ENCODE measurements around the gene PIK3R6.
"Not testable (repeated sequence)": the region's sequence is repeated elsewhere in the genome, so short reads cannot be mapped to it uniquely, and the experiment has no call there.

PIK3R6 gene

DNA sequence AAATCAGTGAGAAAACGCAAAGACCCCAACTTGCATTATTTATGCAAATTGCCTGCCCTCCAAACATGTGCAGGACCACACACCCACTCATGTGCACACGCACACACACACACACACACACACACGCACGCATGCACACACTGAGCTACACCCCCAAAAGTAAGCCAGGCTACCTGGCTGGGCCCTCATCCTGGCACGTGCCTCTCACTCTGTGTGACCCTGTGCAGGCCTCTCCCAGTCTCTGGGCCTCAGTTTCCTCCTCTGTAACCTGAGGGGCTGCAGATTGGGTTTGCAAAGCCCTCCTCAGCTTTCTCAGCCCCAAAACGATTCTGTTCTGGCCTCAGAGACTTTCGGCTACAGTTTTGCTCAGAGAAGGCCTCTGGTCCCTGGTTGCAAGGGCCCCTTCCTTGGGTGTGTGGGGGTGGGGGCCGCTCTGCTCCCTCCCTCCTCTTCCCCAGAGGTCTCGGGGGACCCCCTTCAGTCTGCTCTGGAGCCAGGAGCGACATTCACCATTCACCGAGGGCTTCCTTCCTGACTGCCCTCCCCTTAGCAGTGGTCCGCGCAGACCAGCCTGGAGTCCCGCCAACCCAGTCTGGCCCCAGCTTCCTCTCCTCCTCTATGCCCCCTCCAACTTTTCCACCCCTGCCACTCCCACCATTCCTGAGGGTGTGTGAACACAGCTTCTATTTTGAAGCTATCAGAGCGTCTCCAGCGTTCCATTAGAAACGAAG, 5.4 kb upstream of the PIK3R6 start:
- no peak for DNase-seq

DNA sequence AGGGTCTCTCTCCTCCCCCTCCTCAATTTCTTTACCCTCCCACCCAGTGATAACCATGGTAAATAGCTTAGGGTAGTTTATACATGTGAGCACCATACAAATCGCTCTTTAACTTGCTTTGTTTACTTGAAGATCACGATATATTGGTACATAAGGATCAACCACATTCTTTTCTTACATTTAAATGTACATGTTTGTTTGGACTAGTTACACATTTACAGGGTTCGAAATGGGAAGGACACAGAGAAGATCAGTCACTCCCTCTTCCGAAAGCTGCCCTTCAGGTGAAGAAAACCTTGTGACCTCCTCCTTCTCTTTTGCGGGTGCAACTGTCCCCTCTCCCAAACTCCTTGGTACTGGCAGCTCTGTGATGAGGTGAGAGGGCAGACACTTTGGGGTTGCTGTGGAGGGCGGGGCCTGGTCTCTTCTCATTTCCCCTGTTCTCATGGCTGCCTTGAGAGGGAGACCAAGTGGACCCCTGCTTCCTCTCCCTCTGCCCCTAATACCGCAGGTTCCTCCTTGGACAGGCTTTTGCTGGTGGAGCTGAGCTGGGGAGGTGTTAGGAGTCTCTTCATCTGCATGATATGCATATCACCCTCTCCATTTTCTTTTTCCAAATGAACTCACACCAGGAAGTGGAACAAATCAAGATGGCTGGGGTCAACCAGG, 4.7 kb upstream of the PIK3R6 start:
- DNase-seq: no peak

DNA sequence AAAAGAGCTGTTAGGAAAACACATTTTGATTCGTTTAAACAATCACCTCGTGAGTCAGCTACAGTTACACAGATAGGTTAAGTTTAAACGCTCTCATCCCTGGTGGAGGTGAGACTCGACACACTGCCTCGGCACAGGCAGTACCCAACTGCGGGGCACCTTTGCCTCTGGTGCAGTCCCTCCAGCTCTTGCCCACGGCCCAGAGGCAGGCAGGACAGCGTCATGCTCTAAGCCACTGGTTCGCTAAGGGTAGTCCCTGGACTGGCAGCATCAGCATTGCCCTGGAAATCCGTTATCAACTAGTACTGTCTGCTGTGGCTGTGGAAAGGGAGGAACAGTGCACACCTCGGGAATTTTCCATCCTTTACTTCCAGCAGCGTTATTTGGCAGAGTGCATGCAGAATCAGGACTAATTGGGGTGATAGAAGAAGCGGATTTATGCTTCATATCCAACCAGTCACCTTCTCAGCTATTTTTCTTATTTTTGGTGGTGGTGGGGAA, 3.7 kb upstream of the PIK3R6 start:
- no peak for DNase-seq

GRCh38 chr17:8870406-8871040, 3.0 kb upstream of the PIK3R6 start:
- DNase-seq: no peak

- no peak for DNase-seq
These were observed 1.8 kb upstream of the PIK3R6 start for GRCh38 chr17:8869114-8869815.

GRCh38 chr17:8868529-8868951, 1.1 kb upstream of the PIK3R6 start:
- DNase-seq: no peak

GRCh38 chr17:8868092-8868491, 618 bp upstream of the PIK3R6 start:
- no peak for DNase-seq

DNA sequence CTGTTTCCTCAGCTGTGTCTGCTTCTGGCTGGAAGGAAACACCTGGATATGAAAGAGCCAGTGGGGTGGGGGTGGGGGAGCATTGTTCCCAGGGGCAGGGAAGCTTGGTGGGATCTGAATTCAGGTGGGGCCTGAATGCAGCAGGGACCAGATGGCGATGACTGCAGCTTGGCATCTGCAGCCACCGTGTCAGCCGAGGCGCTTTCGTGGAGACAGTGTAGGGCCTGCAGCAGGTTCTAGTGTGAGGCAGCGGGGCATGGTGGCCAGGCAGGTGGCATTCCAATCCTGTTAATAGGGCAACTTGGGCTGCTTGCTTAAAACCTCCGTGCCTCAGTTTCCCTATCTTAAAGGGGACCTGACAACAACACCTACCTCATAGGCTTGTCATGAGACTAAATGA, 1.7 kb downstream of the PIK3R6 start:
- no peak for DNase-seq

GRCh38 chr17:8865385-8865784, 2.1 kb downstream of the PIK3R6 start:
- DNase-seq: no peak

DNA sequence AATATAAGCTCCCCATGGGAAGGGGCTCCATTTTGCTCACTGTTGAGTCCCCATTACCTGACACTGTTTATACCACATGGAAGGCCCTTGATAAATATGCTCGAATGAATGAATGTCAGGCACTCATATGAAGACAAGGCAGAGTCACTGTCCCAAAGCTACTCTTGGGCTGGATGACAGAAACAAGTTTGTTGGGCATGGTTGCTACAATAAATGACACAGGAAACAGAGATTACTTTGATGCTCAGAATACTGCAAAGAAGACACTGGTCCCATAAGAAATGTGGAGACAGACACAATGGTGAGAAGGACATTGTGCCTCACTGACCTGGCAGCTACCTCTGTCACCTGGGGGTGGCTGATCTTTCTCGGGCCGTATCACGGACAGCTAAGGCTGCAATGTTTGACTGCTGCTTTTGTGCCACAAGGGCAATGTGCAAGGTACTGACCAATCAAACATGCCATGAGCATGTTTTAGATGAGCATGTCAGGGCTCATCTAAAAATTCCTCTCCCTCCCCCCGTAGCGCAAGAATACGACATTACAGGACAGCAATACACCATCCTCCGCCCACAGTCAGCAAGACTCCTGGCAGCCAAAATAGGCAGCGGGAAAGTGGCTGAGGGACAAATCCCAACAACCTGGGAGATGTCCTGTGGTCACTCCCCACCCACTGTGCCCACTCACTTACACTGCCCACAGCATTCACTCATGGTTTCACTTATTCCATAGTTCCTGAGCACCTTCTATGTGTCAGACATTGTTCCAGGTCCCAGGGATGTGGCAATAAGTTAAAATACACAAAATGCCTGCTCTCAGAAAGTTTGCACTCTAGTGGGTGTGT, 5.0 kb downstream of the PIK3R6 start:
- DNase-seq: no peak

- DNase-seq: no peak
These were observed 5.8 kb downstream of the PIK3R6 start for GRCh38 chr17:8861495-8862181.

DNA sequence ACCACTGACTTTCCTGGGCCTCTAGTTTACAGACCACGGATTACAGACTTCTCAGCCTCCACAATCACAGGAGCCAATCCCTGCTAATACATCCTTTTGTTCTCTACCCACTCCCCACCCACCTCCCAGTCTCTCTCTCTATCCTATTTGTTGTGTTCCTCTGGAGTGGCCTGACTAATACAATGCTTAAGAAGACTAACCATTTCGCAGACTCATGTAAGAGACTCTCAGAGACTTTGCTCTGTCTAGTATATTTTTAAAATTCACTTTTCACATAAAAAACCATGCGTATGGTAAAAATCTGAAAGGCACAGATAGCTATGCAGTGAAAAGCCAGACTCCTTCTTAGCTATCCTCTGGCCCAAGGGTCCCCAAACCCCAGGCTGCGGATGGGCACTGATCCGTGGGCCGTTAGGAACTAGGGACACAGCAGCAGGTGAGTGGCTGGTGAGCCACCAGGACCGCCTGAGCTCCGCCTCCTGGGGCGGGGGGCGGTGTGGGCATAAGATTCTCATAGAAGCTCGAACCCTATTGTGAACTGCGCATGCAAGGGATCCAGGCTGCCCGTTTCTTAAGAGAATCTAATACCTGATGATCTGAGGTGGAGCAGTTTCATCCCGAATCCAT, 7.6 kb downstream of the PIK3R6 start:
- DNase-seq: no peak

GRCh38 chr17:8859027-8859803, 8.3 kb downstream of the PIK3R6 start:
- DNase-seq: no peak

DNA sequence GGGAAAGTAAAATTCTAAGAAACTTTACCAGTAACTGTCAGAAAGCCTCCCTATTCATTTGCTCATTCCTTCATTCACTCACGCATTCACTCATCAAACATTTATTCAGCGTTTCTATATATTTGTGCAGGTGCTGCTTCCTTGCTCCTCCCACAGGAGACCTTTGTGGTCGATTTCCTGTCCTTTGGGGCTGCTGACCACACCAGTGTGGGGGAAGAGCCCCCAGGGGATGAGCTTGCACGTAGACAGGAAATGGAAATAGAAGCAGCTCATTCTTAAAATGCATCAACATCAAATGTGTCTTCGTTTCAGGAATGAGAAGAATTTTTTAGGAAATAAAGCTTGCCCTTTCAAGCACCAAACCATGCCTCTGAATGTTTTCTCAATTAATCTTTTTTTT, 9.6 kb downstream of the PIK3R6 start:
- no peak for DNase-seq

DNA sequence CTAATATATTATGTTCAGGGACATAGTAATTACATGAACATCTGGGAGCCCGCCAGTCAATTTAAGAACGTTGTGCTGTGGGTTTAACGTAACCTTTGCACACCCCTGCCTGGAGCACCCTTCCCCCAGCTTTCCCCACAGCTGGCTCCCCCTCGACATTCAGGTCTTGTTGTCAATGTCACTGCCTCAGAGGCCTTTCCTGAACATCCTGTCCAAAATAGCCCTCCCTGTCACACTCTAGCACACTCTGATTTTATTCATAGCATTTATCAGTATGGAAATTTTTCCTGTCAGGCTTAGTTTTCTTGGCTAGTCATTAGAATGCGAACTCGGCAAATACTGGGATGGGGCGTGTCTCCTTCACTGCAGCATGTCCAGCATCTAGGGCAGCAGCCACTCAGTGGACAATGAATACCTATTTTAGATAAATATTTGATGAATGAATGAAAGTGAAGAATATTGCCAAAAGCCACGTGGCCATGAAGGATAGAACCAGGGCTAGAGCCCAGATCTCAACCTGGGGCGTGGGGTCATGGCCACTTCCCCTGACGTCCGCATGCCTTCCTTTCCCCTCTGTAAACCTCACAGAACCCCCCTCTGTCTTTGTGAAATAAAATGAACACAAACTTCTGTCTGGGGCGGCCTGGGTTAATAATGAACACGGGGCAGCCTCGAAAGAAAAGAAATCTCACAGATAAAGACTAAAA, 10.5 kb downstream of the PIK3R6 start:
- DNase-seq: no peak

- DNase-seq: not testable (repeated sequence)
These were observed 11.3 kb downstream of the PIK3R6 start for GRCh38 chr17:8856205-8856603.

DNA sequence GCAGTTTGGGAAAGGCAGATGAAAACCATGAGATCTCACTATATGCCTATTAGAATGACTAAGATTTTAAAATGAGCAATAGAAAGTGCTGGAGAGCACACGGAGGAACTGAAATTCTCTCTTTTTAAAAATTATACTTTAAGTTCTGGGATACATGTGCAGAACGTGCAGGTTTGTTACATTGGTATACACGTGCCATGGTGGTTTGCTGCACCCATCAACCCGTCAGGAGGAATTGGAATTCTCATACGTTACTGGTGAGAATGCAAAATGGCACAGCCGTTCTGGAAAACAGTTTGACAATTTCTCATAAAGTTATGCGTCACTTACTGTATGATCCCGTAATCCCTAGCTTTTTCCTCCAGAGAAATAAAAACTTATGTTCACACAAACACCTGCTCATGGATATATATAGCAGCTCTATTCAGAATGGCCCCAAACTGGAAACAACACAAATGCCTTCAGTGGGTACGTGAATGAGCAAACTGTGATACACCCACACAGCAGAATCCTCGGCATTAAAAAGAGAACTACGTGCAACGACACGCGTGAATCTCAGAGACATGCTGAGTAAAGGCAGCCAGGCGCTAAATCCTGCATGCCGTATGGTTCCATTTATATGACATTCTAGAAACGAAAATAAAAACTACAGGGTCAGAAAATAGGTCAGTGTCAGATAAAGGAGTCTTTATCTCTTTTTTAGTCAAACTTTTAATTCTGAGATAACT, 11.8 kb downstream of the PIK3R6 start:
- no peak for DNase-seq

DNA sequence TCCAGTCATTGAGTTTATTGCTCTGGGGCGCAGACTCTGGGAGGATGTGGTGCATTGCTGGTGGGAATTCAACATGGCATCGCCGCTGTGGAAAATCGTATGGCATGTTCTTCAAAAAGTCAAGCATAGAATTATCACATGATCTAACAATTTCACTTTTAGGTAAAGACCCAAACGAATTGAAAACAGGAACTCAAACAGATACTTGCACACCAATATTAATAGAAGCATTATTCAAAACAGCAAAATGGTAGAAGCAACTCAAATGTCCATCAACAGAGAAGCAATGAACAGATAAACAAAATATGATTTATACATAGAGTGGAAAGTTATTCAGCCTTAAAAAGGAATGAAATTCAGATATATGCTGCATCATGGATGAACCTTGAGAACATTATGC, 15.9 kb downstream of the PIK3R6 start:
- DNase-seq: no peak
